ENCODE data around the gene MAD1L1. TPM values are rescaled to one million over a fixed set of nuclear protein-coding genes. Genes with fewer than 3 reads are reported as not detected.
A peak's percentile ranks its signal among the peaks of the same experiment; 100 is the strongest.

Gene MAD1L1
- total RNA-seq, 4 donors from 2014 or later, result 60.3 to 149 (median 73.7) TPM

DNA sequence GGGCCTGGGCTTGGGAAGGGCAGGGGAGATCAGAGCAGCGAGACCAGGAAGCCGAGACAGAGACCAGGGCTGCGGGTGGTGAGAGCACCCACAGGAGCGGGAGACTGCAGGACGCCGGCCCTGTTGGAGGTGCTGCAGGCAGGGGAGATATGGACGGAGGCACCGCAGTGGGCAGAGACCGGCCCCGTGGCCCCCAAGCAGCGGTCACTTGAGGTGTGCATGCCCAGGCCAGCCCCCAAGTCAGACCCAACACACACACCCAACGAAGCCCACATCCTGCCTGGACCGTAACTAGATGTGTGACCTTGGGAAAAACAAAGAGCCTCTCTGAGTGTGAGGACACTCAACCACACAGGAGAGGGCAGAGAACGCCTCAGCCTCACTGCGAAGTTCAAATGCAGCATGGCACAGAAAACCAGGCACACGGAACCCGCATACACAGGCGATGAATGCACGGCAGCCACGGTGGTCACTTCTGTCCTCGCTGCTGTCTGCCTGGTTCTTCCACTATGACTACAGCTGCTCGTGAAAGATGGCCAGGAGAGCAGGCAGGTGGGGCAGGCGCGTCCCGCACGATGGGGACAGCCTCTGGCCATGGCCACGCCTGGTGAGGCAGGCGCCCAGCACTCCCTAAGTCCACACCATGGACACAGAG lies 214.7 kb downstream of the MAD1L1 start:
- TF ChIP-seq POLR2A (IDR thresholded peaks at IDR 0.05) (no peak), EP300 (IDR thresholded peaks at IDR 0.05) (no peak), CTCF (IDR thresholded peaks at IDR 0.05) (no peak)
- 83 to 88% methylated on average over 18 to 22 of the region's 28 CpGs for WGBS, 2 donors
- peaks cover 0 to 27% (median 8%) of the 10 kb centered on the region in 4 donors for H3K4me1 ChIP-seq
- peaks cover 0 to 21% (median 0%) of the 10 kb centered on the region in 3 donors for H3K36me3 ChIP-seq
- H3K9me3 ChIP-seq, result no peaks in the 10 kb centered on the region
- DNase-seq (ENCODE audit: low spot score in 2 of 2), result no peak
- no peaks in the 10 kb centered on the region for H3K27me3 ChIP-seq
- no peak overlapping the region for H3K4me3 ChIP-seq
- peak overlapping the region in 1 of 4 donors; percentile 80 for H3K27ac ChIP-seq

GRCh38 chr7:2017481-2017891 lies 215.3 kb downstream of the MAD1L1 start:
- H3K4me1 ChIP-seq, result peaks cover 0 to 27% (median 8%) of the 10 kb centered on the region in 4 donors
- H3K9me3 ChIP-seq, result no peaks in the 10 kb centered on the region
- WGBS, 2 donors, result 89 to 95% methylated on average over 18 of the region's 18 CpGs
- TF ChIP-seq POLR2A (IDR thresholded peaks at IDR 0.05) (no peak), CTCF (IDR thresholded peaks at IDR 0.05) (no peak), EP300 (IDR thresholded peaks at IDR 0.05) (no peak)
- H3K36me3 ChIP-seq, result peaks cover 0 to 27% (median 0%) of the 10 kb centered on the region in 3 donors
- no peaks in the 10 kb centered on the region for H3K27me3 ChIP-seq
- H3K4me3 ChIP-seq, result no peak overlapping the region
- no peak for DNase-seq (ENCODE audit: low spot score in 2 of 2)
- no peak overlapping the region for H3K27ac ChIP-seq

DNA sequence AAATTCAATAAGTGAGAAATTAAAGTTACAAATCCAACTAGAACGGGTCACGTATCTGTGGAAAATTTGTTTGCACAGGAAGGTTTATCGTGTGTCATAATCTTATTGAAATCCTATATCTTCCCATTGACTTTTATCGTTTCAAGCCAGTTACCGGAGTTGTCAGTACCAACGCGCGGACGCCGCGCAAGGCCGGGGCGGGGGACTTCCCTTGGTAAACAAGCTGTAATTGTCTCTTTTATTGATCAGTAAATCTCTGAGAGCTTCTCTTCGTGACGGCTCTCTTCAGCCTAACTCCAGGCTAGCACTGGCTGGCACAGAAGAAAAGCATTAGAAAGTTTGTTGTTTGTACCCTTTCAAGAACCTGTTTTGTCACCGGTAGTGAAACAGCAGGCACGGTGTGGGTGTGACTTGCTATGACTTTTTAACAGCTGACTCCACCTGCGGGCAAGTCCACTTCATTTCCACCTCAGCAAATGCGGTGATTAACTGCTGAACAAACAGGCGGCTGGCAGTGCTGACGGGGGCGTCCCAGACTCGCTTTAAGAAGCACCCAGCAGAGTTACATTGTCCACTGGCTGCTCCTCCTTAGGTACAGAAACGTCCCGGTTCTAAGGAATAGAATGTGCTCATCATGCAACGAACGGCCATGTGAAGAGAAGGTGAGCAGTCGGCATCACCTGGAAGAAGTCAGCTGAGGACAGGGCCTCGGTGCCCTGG lies 215.8 kb downstream of the MAD1L1 start:
- Histone ChIP-seq H3K36me3 (peaks cover 0 to 33% (median 0%) of the 10 kb centered on the region in 3 donors), H3K27me3 (no peaks in the 10 kb centered on the region), H3K27ac (no peak overlapping the region), H3K4me1 (peaks cover 0 to 27% (median 8%) of the 10 kb centered on the region in 4 donors), H3K9me3 (no peaks in the 10 kb centered on the region), H3K4me3 (no peak overlapping the region)
- no peak for TF ChIP-seq EP300 (IDR thresholded peaks at IDR 0.05)
- TF ChIP-seq CTCF (IDR thresholded peaks at IDR 0.05), result no peak
- no peak for TF ChIP-seq POLR2A (IDR thresholded peaks at IDR 0.05)
- no peak for DNase-seq (ENCODE audit: low spot score in 2 of 2)
- WGBS, 2 donors, result 83% methylated on average over 29 of the region's 29 CpGs

- Histone ChIP-seq H3K4me1 (peaks cover 0 to 27% (median 8%) of the 10 kb centered on the region in 4 donors), H3K4me3 (no peak overlapping the region), H3K9me3 (no peaks in the 10 kb centered on the region), H3K27me3 (no peaks in the 10 kb centered on the region), H3K27ac (no peak overlapping the region), H3K36me3 (peaks cover 0 to 41% (median 0%) of the 10 kb centered on the region in 3 donors)
- 92 to 93% methylated on average over 17 to 18 of the region's 18 CpGs for WGBS, 2 donors
- TF ChIP-seq EP300 (IDR thresholded peaks at IDR 0.05), result no peak
- TF ChIP-seq POLR2A (IDR thresholded peaks at IDR 0.05), result no peak
- TF ChIP-seq CTCF (IDR thresholded peaks at IDR 0.05), result no peak
- no peak for DNase-seq (ENCODE audit: low spot score in 2 of 2)
Observed at GRCh38 chr7:2016021-2016631, 216.6 kb downstream of the MAD1L1 start.
